NCI-H2081 treated with DMSO at 0.1 percent for 48 hours (cell line): ENCODE measurements around the gene NUP153.
A peak's percentile ranks its signal among the peaks of the same experiment; 100 is the strongest.
"Not testable (repeated sequence)": the region's sequence is repeated elsewhere in the genome, so short reads cannot be mapped to it uniquely, and the experiment has no call there.

Experiments
- DNase-seq: peaks from one replicate; lab custom pipeline; 2025; lab: John Stamatoyannopoulos, UW

The NUP153 gene

GRCh38 chr6:17706580-17707370 is at the start of gene NUP153:
TSS of gene NUP153 (minus strand) at chr6:17706925. CDS start at chr6:17706387, 538 bp downstream.
- peak; percentile 83 for DNase-seq

- DNase-seq = no peak
Measured at GRCh38 chr6:17754254-17754653, 47.5 kb upstream of the NUP153 start.

- not testable (repeated sequence) for DNase-seq
Measured at GRCh38 chr6:17745324-17745723, 38.6 kb upstream of the NUP153 start.

GRCh38 chr6:17744757-17745308 is 38.1 kb upstream of the NUP153 start:
- not testable (repeated sequence) for DNase-seq

GRCh38 chr6:17744019-17744756 is 37.5 kb upstream of the NUP153 start:
- DNase-seq = no peak

- no peak for DNase-seq
Measured at GRCh38 chr6:17741507-17741906, 34.8 kb upstream of the NUP153 start.

GRCh38 chr6:17740559-17741220 is 34.0 kb upstream of the NUP153 start:
- DNase-seq = no peak

- no peak for DNase-seq
Measured at GRCh38 chr6:17737704-17738252, 31.1 kb upstream of the NUP153 start.

GRCh38 chr6:17735311-17735710 is 28.6 kb upstream of the NUP153 start:
- not testable (repeated sequence) for DNase-seq

GRCh38 chr6:17730078-17730704 is 23.5 kb upstream of the NUP153 start:
- no peak for DNase-seq

GRCh38 chr6:17729223-17730077 is 22.7 kb upstream of the NUP153 start:
- DNase-seq = no peak

GRCh38 chr6:17728551-17729222 is 22.0 kb upstream of the NUP153 start:
- no peak for DNase-seq

GRCh38 chr6:17725083-17725482 is 18.4 kb upstream of the NUP153 start:
- DNase-seq = peak; percentile 21

- no peak for DNase-seq
Measured at GRCh38 chr6:17724341-17724740, 17.6 kb upstream of the NUP153 start.

GRCh38 chr6:17721671-17722070 is 14.9 kb upstream of the NUP153 start:
- DNase-seq = no peak

GRCh38 chr6:17719323-17720041 is 12.8 kb upstream of the NUP153 start:
- DNase-seq = no peak

GRCh38 chr6:17716221-17716620 is 9.5 kb upstream of the NUP153 start:
- no peak for DNase-seq

GRCh38 chr6:17714879-17715851 is 8.4 kb upstream of the NUP153 start:
- DNase-seq = no peak
